IPS-NIHi7 (cell line): Measurements from ENCODE around the gene APP.
"Not testable (repeated sequence)": the region's sequence is repeated elsewhere in the genome, so short reads cannot be mapped to it uniquely, and the experiment has no call there.

Experiments used
- DNase-seq: peaks from one replicate; pipeline ENCODE4 v3.0.0; 2012; ENCODE audit warnings: mixed read lengths; ENCODE audit errors: extremely low spot score

The APP gene

GRCh38 chr21:25944082-25944481, 226.5 kb downstream of the APP start:
- DNase-seq, result no peak

GRCh38 chr21:25942135-25942534, 228.4 kb downstream of the APP start:
- DNase-seq, result no peak

GRCh38 chr21:25939396-25939761, 231.2 kb downstream of the APP start:
- DNase-seq, result no peak

GRCh38 chr21:25938658-25939395, 231.7 kb downstream of the APP start:
- no peak for DNase-seq

GRCh38 chr21:25936776-25937175, 233.8 kb downstream of the APP start:
- no peak for DNase-seq

GRCh38 chr21:25934771-25935224, 235.8 kb downstream of the APP start:
- DNase-seq, result peak; percentile 13

- DNase-seq, result no peak
Measured at GRCh38 chr21:25934130-25934529, 236.4 kb downstream of the APP start.

- no peak for DNase-seq
Measured at GRCh38 chr21:25931765-25932164, 238.8 kb downstream of the APP start.

- DNase-seq, result no peak
Measured at GRCh38 chr21:25929856-25930520, 240.6 kb downstream of the APP start.

GRCh38 chr21:25927195-25927880, 243.2 kb downstream of the APP start:
- DNase-seq, result no peak

- DNase-seq, result no peak
Measured at GRCh38 chr21:25925936-25926335, 244.6 kb downstream of the APP start.

- no peak for DNase-seq
Measured at GRCh38 chr21:25925064-25925800, 245.3 kb downstream of the APP start.

- DNase-seq, result not testable (repeated sequence)
Measured at GRCh38 chr21:25918152-25918551, 252.4 kb downstream of the APP start.

- DNase-seq, result no peak
Measured at GRCh38 chr21:25916226-25916625, 254.3 kb downstream of the APP start.

GRCh38 chr21:25913479-25913878, 257.1 kb downstream of the APP start:
- DNase-seq, result no peak

GRCh38 chr21:25912402-25912746, 258.2 kb downstream of the APP start:
- DNase-seq, result no peak

GRCh38 chr21:25911730-25912401, 258.7 kb downstream of the APP start:
- DNase-seq, result no peak

GRCh38 chr21:25910809-25911208, 259.8 kb downstream of the APP start:
- no peak for DNase-seq

GRCh38 chr21:25909341-25909740, 261.2 kb downstream of the APP start:
- no peak for DNase-seq

- DNase-seq, result no peak
Measured at GRCh38 chr21:25908495-25908894, 262.1 kb downstream of the APP start.

- DNase-seq, result no peak
Measured at GRCh38 chr21:25907573-25908275, 262.8 kb downstream of the APP start.
